GM21390 (cell line): ENCODE data around the gene EHBP1L1.

Experiments used
- ATAC-seq: cut with Tn5 transposase; IDR thresholded peaks from one replicate; pipeline ENCODE4 v1.9.1; 2021; ENCODE audit not compliant: unreplicated experiment

EHBP1L1 gene

GRCh38 chr11:65592858-65593517, 17.1 kb downstream of the EHBP1L1 start:
- ATAC-seq = no peak

GRCh38 chr11:65593518-65594414, 17.9 kb downstream of the EHBP1L1 start:
- ATAC-seq = no peak

- no peak for ATAC-seq
These were observed 19.3 kb downstream of the EHBP1L1 start for GRCh38 chr11:65595131-65595530.

GRCh38 chr11:65595543-65596281, 19.9 kb downstream of the EHBP1L1 start, which contains the start of gene KCNK7:
Gene KCNK7, minus strand, starts transcription at chr11:65595800. Its CDS starts 28 bp downstream, at chr11:65595772.
- no peak for ATAC-seq

GRCh38 chr11:65596520-65596919, 20.7 kb downstream of the EHBP1L1 start:
- ATAC-seq = no peak

GRCh38 chr11:65598258-65598699, 22.4 kb downstream of the EHBP1L1 start:
- no peak for ATAC-seq

GRCh38 chr11:65599216-65599954, 23.5 kb downstream of the EHBP1L1 start:
- no peak for ATAC-seq

GRCh38 chr11:65599955-65600246, 24.0 kb downstream of the EHBP1L1 start:
- ATAC-seq = no peak

GRCh38 chr11:65604258-65604657, 28.4 kb downstream of the EHBP1L1 start:
- ATAC-seq = no peak

GRCh38 chr11:65606876-65607613, 31.2 kb downstream of the EHBP1L1 start:
- no peak for ATAC-seq

- ATAC-seq = no peak
These were observed 32.0 kb downstream of the EHBP1L1 start for GRCh38 chr11:65607614-65608426.

- no peak for ATAC-seq
These were observed 33.4 kb downstream of the EHBP1L1 start for GRCh38 chr11:65609229-65609628.

GRCh38 chr11:65609665-65610064, 33.8 kb downstream of the EHBP1L1 start:
- no peak for ATAC-seq

GRCh38 chr11:65610404-65610803, 34.6 kb downstream of the EHBP1L1 start:
- no peak for ATAC-seq

GRCh38 chr11:65611028-65611757, 35.3 kb downstream of the EHBP1L1 start:
- no peak for ATAC-seq

- ATAC-seq = no peak
These were observed 36.1 kb downstream of the EHBP1L1 start for GRCh38 chr11:65611758-65612603.

GRCh38 chr11:65612691-65613090, 36.8 kb downstream of the EHBP1L1 start:
- no peak for ATAC-seq
